Right lobe of liver (tissue), 4 donors: ENCODE results near the gene ERCC6.

ENCODE experiments used
- CTCF ChIP-seq, 4 donors: fragments of 200-600 bp in 3 of 4; fragments of 450-650 bp in 1 of 4; IDR thresholded peaks; one replicate each; pipeline versions ENCODE4 v1.5.1 to v1.8.0; 2016 to 2022; ENCODE audit warnings: antibody characterized with exemption in 4 of 4, mild to moderate bottlenecking in 2 of 4
- POLR2A ChIP-seq: fragments of 450-650 bp; IDR thresholded peaks from one replicate; pipeline ENCODE4 v1.6.1; 2017; ENCODE audit warnings: antibody characterized with exemption, mild to moderate bottlenecking
- donor health status: DM: no; HTN: no; CAD: no.
- donor health status: DM: no; HTN: no; CAD: no.
- donor health status: DM: no; HTN: yes; CAD: no.

GRCh38 chr10:49559476-49559875 is 20.6 kb upstream of the ERCC6 start:
- TF ChIP-seq CTCF (IDR thresholded peaks at IDR 0.05) (no peak), POLR2A (no peak)
